Stimulated activated CD4-positive, alpha-beta T cell treated with anti-CD3 and anti-CD28 coated beads, Interleukin-12 subunit alpha, Interleukin-12 subunit beta, amount 100 ng/mL, for 48 hours (primary cell): ENCODE data around the gene TSC22D4.
"Not testable (repeated sequence)": the region's sequence is repeated elsewhere in the genome, so short reads cannot be mapped to it uniquely, and the experiment has no call there.

ENCODE experiments used
- DNase-seq, 3 donors: peaks; one replicate each; pipeline ENCODE4 v3.0.0-alpha.2; 2020; ENCODE audit warnings: low read depth in 2 of 3, low spot score in 1 of 3

TSC22D4 gene

GRCh38 chr7:100446040-100446439 lies 33.0 kb downstream of the TSC22D4 start:
- no peak for DNase-seq

- no peak for DNase-seq
These were observed 34.4 kb downstream of the TSC22D4 start for GRCh38 chr7:100444311-100445278.

- DNase-seq, result no peak
These were observed 35.7 kb downstream of the TSC22D4 start for GRCh38 chr7:100443096-100443840.

- no peak for DNase-seq
These were observed 37.1 kb downstream of the TSC22D4 start for GRCh38 chr7:100441641-100442535.

- DNase-seq, result not testable (repeated sequence)
These were observed 39.8 kb downstream of the TSC22D4 start for GRCh38 chr7:100439244-100439643.

GRCh38 chr7:100438731-100439130 lies 40.3 kb downstream of the TSC22D4 start:
- DNase-seq, result not testable (repeated sequence)

- no peak for DNase-seq
These were observed 40.8 kb downstream of the TSC22D4 start for GRCh38 chr7:100438172-100438571.

- no peak for DNase-seq
These were observed 41.6 kb downstream of the TSC22D4 start for GRCh38 chr7:100437150-100438100.

- peak in 1 of 3 donors; percentile 26 for DNase-seq
These were observed 43.4 kb downstream of the TSC22D4 start for GRCh38 chr7:100435401-100436304.

- no peak for DNase-seq
These were observed 44.5 kb downstream of the TSC22D4 start for GRCh38 chr7:100434297-100435144.

- DNase-seq, result no peak
These were observed 45.3 kb downstream of the TSC22D4 start for GRCh38 chr7:100433592-100434296.

GRCh38 chr7:100433276-100433591 lies 45.8 kb downstream of the TSC22D4 start:
- no peak for DNase-seq

GRCh38 chr7:100432621-100433275 lies 46.3 kb downstream of the TSC22D4 start:
- no peak for DNase-seq

GRCh38 chr7:100432053-100432452 lies 47.0 kb downstream of the TSC22D4 start:
- no peak for DNase-seq

- no peak for DNase-seq
These were observed 47.7 kb downstream of the TSC22D4 start for GRCh38 chr7:100431286-100431735.

- DNase-seq, result peak in 1 of 3 donors; percentile 15
These were observed 48.3 kb downstream of the TSC22D4 start for GRCh38 chr7:100430493-100431285.
